ENCODE measurements around the gene FAM161B. TPM values are rescaled to one million over a fixed set of nuclear protein-coding genes. Genes with fewer than 3 reads are reported as not detected.

FAM161B gene
- total and polyA plus RNA-seq, 2 of the 8 experiments (the other 6 are each of a cell fraction or from before 2014, with no cell fraction given) = 0.14 to 0.32 TPM

GRCh38 chr14:73997944-73998447 lies 48.1 kb upstream of the FAM161B start (continued):
- no peak for TF ChIP-seq CHD7 (IDR thresholded peaks at IDR 0.05; ENCODE audit: insufficient replicate concordance, low read length)
